Measurements from ENCODE around the gene NHS.

Gene NHS

DNA sequence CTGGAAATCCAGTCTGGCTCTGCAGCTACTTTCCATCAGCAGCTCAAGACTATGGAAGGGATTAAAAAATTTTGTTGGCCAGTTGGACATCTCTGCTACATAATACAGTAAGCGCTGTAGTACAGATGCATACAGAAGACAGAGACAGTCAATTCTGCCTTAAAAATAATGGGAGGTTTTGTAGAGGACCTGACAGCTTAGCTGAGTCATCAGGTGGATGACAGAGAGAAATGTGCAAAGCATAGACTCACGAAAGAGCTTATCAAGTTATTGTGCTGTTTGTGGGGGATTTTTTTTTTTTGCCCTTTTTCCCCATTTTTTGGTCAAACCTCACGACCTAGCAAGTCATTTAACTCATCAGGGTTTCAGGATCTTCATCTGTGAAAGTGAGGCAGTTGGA, 213.3 kb downstream of the NHS start:
- no peak for DNase-seq (ENCODE audit: low spot score)

DNA sequence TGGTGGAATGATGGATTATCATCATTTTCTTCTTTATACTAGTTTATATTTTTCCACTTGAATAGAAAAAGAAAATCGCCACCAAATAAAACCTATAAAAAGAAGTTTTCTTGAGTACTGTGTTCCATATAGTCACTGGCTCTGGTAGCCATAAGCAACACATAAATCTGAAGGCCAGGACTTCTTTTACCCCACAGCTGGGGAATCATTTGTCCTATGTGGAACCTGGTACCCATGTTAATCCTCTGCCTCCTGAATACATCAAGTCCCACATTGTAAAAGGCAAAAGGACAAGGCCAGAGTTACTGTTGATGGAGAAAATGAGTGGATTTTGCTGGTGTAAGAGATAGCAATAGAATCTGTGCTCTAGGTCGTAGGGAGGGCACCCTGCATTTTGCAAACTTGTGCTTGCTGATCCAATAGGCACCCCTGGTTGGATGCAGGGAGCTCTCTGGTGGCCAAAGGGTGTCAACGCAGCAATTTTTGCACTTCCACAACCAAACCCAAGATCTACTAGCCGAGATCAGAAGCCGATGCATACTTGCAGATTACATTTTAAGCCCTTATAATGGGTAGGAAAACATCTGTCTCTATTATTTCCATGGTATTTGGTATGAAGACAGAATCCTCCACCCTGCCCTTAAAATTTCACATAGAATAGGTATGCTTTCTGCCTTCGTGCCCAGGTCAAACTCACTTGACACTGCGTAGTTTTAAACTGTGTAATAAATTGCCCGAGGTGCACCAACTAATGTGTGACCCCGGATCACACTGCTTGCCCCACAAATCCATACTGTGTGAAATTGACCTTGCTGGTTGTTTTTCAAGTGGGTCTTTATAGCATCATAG, 216.1 kb downstream of the NHS start:
- DNase-seq (ENCODE audit: low spot score): peak; percentile 69

- DNase-seq (ENCODE audit: low spot score): no peak
These were observed 216.7 kb downstream of the NHS start for GRCh38 chrX:17591741-17592110.

DNA sequence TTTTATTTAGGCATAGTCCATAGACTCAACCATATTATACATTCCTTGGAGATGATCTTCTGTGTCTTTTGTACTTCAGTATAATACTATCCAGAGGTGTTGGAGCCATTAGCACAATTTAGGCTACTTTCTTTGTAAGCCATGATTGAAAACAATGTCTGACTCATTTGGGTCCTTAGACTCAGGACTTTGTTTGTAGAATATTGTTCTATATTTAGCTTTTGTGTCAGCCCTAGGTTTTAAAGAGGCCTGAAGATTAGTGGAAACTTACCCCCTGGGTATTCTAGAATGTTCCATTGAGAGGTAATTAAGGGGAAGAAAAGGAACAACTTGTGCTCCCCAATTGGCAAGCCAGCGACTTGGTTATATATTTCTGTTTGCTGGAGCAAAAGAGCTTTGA, 217.1 kb downstream of the NHS start:
- no peak for DNase-seq (ENCODE audit: low spot score)

GRCh38 chrX:17594693-17595092, 219.7 kb downstream of the NHS start:
- DNase-seq (ENCODE audit: low spot score): no peak

DNA sequence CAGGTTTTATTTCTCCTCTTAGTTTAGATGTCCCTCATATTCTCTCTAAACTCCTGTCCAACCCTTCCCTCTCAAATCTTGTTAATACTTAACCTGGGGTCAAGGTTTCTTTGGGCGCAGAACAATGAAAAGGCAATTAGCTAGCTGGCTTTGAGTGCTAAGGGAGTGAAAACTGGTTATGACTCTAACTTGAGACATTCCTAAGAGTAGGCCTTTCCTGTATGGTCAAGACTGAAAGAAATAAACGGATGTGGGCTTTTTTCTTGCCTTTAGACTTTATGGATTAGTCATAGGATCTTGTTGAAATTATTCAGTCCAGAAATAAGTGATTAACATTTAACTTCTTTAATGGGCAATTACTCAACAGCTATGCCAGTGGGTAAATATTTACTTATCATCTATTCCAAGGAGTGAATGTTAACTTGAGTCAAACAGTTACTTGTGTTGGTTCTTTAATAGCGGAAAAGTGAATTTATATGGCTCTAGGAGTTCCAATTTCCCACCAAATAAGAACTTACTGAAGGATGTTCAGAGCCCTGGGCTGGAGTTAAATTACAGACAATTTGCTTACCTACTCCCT, 220.5 kb downstream of the NHS start:
- DNase-seq (ENCODE audit: low spot score): no peak

- no peak for DNase-seq (ENCODE audit: low spot score)
These were observed 221.1 kb downstream of the NHS start for GRCh38 chrX:17596061-17596460.

DNA sequence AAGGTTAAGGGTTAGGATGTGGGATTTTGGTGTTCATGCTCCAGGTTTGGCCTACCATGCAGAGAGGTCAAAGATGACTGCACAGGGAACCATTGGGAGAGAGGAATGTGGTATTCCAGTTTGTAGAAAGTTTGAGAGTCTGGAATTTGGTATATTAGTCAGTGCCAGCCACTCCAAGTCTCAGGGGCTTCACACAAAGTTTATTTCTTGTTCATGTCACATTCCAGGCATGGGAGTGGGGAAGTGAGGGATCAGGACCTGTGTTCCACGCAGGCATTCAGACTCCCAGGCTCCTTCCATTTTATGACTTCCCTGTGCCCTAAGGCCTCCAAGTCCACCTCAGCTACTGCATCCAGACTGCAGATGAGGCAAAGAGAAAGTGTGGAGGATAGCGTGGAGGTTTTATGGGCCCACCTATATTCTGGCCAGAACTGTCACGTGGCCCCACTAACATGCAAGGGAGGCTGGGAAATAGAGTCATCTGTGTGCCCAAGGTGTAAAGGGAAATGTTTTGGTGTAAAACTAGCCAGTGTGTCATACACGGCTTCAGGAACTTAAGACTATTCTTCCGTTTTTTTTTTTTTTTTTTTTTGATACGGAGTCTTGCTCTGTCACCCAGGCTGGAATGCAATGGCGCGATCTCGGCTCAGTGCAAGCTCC, 221.7 kb downstream of the NHS start:
- DNase-seq (ENCODE audit: low spot score): no peak

- no peak for DNase-seq (ENCODE audit: low spot score)
These were observed 222.3 kb downstream of the NHS start for GRCh38 chrX:17597327-17597726.

DNA sequence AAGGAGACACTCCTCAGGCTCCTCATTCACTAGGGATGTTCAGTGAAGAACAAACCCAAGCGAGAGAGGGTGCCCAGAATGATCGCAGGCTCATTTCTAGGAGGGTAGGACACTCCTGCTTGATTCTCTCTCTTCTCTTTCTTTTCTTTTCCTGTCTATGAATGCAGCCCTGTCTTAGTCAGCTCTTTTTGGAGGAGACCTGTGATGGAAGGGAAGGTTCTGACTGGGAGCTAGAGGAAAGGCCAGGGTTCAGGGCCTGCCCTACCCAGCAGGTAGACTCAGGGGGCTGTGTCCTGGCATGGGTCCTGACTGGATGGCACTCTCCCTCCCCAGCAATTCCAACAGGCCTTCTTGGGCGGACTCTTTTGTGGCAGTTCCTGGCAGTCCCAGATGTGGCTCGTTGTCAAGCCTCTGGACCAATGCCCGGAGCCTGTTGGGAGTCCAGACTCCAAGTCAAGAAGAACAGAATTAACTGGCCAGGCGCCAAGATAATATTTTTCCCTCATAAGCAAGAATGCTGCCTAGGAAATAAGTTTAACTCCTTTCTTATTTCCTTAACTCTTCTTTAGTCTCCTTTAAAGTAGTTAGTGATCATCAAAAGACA, 222.9 kb downstream of the NHS start:
- peak; percentile 21 for DNase-seq (ENCODE audit: low spot score)

DNA sequence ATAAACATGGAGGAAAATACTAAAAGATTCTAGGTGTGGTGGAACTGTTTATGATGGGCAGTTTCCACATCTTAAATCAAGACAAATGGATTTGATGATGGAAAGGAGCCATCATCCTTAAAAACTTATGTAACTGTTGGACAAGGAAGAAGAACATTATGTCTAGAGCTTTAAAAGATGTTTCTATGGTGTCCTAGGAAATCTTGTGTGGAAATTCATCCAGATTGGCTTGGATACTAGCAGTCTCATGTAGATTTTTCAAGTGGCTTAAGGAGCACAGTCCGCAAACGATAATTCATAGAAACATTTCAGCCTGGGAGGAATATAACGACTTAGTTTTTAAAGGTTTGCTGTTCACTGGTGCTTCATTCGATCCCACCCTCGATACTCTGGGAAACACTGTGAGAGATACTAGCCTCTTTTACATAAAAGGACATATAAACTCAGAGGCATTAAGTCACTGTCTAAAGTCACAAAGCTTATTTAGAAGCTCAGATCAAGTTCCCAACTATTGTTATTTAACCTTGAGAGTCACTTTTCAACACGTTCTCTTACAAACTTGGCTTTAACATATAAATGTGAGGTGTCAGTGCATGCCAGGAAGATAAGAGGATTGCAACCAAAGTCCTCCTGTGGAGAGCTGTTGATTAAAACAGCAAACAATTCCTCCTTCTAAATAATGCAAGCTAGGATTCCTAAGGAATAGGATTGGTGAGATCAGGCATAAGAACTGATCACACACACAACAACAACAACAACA, 226.6 kb downstream of the NHS start:
- no peak for DNase-seq (ENCODE audit: low spot score)

- DNase-seq (ENCODE audit: low spot score): no peak
These were observed 227.2 kb downstream of the NHS start for GRCh38 chrX:17602245-17602644.

DNA sequence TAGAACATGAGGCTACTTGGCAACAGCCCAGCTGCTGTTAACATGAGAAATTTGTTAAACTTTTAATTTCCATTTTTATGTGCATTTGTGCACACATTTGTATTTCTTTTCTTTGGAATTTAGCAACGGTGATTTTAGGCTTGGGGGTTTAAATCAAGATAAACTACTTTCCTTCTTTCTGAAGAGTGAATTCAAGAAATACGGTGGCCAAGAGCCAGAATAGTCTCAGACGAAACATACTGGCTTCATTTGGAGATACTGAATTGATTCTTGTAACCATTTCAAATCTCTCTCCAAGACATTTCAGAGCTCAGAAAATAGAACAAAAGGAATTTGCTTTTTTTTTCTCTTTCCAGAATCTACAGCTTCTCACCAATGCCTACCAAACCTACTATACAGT, 228.2 kb downstream of the NHS start:
- DNase-seq (ENCODE audit: low spot score): no peak

- no peak for DNase-seq (ENCODE audit: low spot score)
These were observed 230.7 kb downstream of the NHS start for GRCh38 chrX:17605676-17606075.

DNA sequence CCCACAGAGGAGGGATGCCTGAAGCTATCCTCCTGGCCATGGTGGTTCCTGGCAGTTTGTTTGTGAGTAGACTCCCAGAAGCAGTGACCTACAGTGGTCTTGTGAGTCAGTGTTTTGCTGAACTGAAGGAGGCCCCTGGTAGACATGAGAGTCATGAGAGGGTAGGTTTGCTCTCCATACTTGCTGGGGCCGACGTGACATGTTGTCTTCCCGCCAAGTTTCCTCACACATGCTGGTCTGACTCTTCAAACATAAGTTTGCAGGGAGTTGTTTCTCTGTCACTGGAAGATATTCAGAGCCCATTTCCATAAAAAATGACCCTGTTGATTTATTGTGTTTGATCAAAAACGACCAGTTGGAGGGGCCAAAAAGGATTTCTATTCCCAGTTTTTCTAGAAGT, 231.2 kb downstream of the NHS start:
- DNase-seq (ENCODE audit: low spot score): no peak

- no peak for DNase-seq (ENCODE audit: low spot score)
These were observed 233.9 kb downstream of the NHS start for GRCh38 chrX:17608888-17609287.

- no peak for DNase-seq (ENCODE audit: low spot score)
These were observed 235.8 kb downstream of the NHS start for GRCh38 chrX:17610788-17611187.

GRCh38 chrX:17613979-17614588, 239.1 kb downstream of the NHS start:
- DNase-seq (ENCODE audit: low spot score): no peak

DNA sequence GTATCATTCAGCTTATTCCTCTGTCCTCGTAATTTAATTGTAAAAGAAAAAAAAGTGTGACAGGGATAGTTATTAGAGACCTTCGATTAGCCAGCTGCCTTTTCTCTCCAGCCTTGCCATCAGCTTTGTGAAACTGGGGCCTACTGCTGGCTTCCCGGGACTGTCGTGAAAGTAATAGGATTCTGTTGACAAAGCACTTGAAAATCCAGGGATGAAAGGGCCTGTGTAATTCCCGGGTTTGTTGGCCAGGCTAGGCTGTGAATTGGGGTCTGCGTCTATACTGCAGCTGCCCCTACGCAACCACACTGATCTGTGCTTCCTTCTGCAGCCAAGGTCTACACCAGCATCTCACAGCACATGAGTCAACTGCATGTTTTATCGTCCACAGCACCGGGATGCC, 241.9 kb downstream of the NHS start:
- no peak for DNase-seq (ENCODE audit: low spot score)

DNA sequence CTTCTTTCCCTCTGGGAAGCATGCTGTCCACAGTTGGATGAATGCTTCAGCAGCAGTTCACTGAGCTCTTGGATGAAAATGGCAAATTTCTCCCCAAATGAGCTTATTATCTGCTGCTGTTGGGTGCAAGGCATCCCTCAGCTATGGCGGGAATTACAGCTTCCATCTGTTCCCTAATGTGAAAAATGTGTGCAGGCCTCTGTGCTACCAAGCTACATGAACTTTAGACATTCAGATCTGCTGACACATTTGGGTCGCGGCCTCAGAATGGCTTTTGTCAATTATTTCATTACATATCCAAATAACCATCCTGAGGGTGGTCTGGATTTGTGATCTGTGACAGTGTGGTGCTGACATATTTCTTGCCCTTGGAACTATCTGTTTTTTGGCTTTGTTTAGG, 242.8 kb downstream of the NHS start:
- DNase-seq (ENCODE audit: low spot score): no peak

GRCh38 chrX:17621566-17622270, 246.7 kb downstream of the NHS start:
- no peak for DNase-seq (ENCODE audit: low spot score)

All from Ammon's horn (tissue), 1 donor.